ENCODE results near the gene APBA2.
"Not testable (repeated sequence)": the region's sequence is repeated elsewhere in the genome, so short reads cannot be mapped to it uniquely, and the experiment has no call there.

- not testable (repeated sequence) for TF ChIP-seq MAX, MYC, CTCF (IDR thresholded peaks at IDR 0.05; ENCODE audit: low read depth, low read length)
These were observed 38.5 kb upstream of the APBA2 start for GRCh38 chr15:28847247-28847646.

Measured in NB4 (cell line).